GM04503 (cell line): ENCODE data around the gene NXN.
"Not testable (repeated sequence)": the region's sequence is repeated elsewhere in the genome, so short reads cannot be mapped to it uniquely, and the experiment has no call there.

ENCODE experiments used
- DNase-seq: peaks from one replicate; pipeline ENCODE4 v3.0.0-alpha.2; 2012; ENCODE audit warnings: low read depth

NXN gene

DNA sequence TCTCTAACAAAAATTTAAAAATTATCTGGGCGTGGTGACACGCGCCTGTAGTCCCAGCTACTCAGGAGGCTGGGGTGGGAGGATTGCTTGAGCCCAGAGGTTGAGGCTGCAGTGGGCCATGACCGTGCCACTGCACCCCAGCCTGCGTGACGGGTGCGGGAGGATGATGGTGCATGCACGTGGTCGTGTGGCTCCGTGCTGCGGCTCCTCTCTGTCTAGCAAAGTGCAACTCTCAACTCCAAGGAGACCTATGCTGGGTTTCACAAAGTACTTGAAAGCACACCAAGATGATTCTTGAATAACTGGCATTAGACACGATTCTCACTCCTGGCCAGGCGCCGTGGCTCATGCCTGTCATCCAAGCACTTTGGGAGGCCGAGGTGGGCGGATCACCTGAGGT is 25.8 kb downstream of the NXN start:
- DNase-seq = no peak

DNA sequence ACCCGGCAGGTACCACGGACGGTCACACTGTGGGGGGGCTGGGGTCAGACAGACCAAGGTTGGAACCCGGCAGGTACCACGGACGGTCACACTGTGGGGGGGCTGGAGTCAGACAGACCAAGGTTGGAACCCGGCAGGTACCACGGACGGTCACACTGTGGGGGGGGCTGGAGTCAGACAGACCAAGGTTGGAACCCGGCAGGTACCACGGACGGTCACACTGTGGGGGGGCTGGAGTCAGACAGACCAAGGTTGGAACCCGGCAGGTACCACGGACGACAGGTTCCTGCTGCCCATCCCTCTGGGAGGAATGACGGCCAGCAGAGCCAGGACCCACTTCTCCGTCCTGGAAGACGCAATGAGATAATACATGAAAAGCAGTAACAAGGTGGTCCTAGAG is 27.0 kb downstream of the NXN start:
- not testable (repeated sequence) for DNase-seq

DNA sequence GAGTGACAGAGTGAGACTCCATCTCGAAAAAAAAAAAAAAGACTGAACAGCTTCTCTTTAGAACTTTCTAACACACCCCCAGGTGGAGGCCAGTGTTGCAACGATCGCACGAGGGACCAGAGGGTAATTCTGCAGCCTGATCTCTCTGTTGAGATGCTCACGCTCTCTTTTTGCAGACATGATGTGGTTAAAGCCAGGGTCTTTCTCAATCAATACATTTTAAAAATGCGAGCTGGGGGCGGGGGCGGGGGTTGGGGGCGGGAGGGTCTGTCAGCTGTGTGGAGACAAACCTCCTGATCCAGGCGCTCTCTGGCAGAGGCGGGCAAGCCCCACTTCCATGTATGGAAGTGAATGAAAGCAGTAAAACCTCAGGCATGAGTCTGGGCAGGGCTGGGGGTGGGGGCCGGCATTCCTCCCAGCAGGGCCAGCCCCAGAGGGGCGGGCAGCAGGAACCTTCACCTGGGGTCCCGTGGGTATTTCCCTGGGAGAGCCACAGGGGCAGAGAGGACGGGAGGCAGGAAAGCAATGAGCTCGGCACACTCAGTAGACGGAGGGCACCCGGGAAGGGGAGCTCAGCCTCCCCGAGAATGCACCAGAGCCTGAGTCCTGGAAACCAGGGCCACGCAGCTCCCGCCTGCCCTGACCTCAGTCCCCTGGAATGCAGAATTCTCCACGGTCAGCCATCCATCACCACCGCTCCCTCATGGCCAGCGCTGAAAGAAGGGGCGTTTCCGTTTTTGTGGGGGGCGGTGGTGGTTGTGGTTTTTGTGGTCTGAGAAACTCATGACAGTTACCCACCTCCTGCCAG is 28.0 kb downstream of the NXN start:
- peak; percentile 86 for DNase-seq

DNA sequence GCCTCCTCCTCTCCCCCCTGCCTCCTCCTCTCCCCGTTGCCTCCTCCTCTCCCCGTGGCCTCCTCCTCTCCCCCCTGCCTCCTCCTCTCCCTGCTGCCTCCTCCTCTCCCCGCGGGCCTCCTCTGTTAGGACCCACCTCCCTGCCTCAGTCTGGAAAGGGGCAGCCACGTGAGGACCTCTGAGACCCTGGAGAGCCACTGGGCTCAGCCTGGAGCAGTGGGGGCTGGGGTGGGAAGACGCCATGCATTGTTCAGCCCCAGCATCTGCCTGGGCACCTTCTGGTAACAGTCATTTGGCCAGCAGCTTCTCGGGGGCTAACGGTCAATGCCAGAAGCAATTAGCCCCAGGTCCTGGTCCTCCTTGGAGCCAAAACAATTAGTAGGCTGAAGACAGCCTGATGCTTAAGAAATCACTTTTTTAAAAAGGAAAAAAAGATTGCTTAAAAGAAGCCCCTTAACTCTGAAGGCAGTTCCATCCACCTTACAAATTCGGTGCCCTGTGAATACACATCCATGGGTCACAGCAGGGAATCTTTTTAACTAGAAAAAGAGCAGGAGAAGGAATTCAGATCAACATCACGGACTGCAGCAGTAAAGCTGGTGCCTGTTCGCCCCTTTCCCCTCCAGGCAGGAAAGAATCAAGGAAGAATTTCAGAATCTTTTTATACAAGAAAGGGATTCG is 29.8 kb downstream of the NXN start:
- DNase-seq = no peak

DNA sequence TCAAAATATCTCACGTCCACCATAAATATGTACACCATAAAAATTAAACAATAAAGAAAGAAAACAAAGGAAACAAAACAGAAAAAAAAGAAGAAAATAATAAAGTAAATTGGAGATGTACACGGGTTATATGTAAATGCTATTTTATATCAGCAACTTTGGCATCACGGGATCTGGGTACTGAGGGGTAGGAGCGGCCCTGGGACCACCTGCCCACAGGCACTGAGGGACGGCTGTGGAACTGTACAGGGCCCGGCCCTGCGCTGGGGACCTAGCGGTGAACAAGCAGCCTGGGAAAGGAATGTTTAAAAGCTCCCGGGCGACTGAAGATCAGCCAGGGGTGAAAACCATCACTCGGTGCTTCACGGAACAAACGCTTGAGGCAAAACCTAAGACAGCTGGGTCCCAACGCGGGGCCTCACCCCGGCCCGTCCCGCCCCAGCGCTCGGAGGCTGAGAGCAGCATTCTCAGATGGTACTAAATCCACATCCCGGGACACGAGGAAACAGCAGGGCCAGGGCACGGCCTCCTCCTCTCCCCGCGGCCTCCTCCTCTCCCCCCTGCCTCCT is 31.2 kb downstream of the NXN start:
- no peak for DNase-seq

DNA sequence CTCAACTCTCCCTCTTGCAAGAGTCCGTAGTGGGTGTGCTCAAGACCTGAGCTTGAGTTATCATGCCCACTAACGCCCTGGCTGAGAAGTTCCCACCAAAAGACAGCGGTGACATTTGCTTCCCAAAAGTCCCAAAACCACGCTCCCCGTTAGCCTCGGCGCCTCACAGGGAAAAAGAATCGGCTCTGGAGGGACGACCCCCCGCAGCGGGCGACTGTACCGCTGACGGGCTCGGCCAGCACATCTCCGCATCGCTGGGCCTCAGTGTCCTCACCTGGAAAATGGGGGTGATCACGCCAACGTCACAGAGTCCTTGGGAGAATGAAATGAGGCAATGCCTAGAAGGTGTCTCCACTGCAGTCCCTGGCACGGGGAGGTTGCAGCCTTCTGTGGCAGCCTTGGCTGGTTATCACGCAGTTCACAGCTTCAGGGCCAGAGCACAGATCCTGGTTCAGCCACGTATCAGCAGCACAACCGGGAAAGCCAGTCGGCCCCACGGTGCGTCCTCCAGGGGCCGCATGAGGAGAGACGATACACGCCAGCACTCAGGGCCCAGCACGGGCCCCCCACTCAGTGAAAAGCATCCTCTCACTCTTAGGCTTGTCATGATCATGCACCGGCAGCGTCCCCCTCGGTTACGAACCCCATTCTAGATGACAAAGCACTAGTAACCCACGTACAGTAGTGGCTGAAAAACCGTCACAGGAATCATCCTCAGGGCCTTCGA is 32.9 kb downstream of the NXN start:
- DNase-seq = no peak

DNA sequence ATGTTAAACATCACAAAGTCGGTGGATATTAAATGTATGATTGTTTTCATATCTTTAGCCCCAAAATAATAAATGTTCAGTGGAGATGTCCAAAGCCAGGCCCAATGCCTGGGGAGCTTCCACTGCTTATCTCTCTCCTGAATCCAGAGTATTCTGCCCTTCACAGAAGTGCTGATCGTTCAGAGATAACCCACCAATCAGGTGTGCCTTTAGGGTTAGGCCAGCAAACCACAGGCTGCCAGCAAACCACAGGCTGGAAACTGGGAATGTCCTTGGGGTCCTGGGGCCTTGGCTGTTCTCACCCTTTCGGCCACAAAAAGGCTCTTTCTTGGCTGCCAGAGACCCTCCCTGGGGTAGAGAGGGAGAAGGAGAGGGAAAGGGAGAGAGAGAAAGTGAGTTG is 33.9 kb downstream of the NXN start:
- no peak for DNase-seq

DNA sequence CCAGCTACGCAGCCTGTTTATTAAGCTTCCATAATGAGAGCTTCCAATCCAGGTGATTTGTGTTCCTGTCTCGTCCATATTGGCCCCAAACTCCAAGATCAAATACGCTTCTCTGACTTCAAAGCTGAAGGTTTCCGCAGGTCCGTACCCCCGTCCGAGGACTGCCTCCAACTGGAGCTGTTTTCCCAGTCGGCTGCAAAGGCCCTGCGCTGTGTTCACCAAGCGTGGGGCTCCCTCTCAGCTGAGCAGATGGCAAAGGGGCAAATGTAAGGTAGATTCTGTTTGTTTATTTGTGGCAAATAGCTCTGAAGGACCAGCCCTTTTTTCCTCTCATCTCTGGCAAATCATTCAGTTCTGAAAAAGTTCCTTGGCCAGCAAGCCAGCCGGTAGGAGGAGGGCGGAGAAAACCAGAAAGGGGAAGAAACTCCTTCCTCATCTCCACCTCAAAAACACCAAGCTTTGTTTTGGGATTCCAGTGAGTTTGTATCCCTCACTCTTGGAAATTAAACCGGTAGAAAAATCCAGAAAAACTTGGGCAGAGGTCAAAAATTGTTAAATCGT is 35.2 kb downstream of the NXN start:
- no peak for DNase-seq

DNA sequence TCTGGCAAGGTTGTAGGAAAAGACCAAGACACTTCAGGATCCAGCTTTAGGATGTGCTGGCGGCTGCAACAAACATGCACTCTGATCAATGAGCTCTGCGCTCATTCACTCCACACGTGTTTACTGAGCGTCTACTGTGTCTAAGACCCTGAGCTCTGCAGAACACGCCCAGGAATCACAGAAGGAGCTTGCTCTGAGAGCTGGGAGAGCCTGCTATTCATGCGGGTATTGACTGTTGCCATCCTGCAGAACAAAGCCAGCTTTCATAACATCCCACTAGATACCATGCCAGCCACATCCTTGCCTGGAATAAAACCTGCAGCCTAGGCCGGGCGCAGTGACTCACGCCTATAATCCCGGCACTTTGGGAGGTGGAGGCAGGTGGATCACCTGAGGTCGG is 44.1 kb downstream of the NXN start:
- DNase-seq = no peak

DNA sequence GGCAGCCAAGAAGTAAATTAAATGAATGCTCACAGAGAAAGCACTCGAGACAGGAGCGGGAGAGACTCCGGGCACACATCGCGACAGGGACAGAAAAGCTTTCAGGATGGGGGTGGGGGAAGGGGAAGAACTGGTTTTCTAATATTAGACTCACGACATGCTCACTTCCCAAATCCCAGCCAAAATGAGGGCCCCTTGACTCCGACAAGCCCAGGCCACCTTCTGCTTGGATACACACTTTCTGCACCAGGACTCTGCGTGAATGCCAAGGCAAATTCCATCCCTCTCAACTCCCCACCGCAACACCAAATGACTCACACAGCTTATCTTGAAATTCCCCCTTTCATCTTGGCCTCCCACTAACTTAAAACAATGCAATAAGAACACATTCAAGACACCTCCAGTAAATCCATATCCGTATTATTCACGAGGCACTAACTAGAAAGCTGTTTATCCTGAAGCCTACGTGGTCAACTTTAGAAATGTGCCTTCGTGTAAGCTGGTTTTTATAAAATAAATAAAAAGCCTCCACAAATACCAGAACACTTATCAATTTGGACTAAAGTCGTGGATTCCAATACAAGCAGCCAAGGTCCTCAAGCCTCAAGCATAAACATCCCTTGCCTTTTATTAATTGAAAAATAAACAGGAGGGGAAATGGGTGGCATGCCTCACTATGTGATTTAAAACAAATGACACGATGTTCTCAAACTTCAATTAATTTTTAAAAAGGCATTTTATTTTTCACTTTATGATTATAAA is 46.1 kb downstream of the NXN start:
- DNase-seq = peak; percentile 85

DNA sequence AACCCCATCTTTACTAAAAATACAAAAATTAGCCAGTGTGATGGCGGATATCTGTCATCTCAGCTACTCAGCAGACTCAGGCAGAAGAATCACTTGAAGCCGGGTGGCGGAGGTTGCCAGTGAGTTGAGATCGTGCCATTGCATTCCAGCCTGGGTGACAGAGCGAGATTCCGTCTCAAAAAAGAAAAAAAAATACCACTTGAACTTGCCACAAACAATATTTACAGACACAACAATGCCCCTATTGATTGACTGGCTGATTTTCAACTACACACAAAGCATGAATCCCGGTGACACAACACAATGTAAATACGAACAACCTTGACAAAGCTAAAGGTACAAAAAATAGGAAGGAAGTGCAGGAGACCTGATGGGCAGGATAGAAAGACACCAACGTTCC is 49.3 kb downstream of the NXN start:
- DNase-seq = no peak

DNA sequence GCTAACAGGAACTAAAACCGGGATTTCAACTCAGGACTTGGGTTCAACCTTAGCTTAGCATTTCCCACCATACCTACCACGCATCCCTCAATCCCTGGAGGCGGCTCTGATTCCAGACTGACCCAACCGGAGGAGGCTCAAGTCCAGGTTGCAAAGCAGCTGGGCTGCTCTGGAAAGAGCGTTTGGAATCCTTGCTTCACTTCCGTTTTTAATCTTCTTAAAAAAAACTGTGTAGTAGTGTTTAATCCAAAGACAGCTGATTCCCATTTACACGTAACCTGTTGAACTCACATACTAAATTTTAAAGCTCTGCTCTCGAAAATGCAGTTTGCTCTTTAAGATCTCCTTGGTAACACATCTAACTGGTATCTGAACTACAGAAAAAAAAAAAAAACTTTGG is 50.0 kb downstream of the NXN start:
- DNase-seq = no peak

DNA sequence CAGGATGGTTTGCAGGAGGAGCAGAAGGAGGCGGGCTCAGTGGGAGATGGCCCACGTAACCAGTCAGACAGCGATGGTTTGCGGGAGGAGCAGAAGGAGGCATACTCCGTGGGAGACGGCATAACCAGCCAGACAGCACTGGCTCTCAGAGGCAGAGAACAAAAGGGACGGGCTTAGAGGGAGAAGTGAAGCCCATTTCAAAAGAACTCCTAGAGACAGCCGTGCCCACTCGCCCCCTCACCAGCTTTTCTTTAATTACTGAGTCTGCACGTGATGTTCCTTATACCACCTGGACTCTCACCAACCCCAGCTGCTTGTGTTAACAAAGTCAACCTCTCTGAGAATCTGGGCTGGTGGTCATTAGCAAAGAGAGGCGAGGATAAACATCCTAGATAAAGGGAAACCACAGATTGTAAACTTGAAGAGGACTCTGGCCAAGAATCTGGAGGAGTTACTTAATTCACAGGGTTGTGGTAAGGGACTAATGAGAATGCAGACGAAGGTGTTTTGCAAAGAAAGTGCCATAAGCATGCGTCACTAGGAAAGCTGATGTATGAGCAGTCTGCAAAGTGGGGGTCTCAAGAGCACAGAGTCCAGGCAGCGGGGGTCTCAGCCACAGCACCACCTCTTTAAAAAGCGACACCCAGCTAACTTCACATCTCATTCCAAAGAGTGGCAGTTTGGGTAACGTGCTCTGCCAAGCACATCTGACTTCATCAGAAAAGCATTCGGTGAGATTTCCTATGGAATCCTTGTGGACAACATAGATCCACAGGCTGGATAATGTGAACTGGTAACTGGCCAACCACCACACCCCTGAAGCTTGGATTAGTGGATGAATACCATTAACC is 51.7 kb downstream of the NXN start:
- DNase-seq = peak; percentile 98

DNA sequence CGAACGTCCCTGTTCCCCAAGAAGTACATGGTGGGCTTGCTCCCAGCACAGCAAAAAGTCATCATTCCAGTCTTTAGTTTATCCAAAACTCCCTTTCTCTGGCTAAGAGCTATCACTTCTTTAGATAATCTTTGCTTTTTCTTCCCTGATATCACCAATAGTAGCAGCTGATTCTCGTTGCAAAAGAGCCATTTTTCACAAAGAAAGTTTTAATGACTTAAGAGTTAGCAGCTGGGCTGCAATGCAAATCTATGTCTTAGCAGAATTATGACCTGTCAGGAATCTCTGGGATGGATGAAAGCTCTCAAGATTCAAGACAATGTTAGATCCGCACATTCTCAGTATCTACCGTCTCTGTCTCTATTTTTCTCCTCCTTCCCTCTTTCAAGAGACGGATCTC is 53.8 kb downstream of the NXN start:
- DNase-seq = no peak

DNA sequence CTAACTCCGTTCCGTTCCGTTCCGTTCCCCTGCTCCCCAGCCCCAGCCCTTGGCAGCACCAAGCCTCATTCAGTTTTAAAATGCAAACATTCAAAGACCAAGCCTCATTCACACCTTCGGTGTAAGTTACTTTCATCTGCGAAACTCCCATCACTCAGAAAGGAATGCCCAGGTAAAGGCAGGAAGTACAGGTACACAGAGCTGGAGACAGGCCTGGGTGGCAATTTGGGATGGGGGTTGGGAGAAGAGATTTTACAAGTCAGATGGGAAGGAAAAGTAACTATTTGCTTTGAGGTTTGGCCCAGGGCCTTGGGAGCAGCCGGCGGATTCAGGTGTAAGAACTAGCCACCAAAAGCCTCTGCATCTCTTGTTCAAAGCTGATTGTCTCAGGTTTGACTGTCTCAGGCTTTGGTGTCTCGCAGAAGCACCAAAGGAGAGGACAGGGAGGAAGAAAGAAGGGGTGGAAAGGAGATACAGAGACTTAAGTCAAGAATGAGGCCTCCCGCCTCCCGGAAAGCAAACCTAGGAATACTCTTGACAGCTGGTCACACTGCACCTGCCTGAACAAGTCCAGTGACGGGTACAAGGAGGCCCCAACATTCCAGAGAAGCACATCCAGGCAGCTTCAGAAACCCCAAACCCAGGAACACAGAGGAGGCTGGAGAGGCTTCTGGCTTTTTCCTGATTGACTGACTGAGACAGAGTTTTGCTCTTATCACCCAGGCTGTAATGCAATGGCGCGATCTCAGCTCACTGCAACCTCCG is 54.7 kb downstream of the NXN start:
- no peak for DNase-seq

DNA sequence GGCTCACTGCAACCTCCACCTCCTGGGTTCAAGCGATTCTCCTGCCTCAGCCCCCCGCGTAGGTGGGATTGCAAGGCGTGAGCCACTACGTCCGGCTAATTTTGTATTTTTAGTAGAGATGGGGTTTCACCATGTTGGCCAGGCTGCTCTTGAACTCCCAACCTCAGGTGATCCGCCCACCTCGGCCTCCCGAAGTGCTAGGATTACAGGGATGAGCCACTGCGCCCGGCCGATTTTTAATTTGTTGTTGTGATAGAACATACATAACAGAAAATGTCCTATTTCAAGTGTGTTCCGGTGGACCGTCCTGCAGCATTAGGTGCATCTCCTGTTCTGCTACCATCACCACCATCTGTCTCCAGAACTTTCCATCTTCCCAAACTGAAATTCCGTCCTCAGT is 55.3 kb downstream of the NXN start:
- DNase-seq = not testable (repeated sequence)

DNA sequence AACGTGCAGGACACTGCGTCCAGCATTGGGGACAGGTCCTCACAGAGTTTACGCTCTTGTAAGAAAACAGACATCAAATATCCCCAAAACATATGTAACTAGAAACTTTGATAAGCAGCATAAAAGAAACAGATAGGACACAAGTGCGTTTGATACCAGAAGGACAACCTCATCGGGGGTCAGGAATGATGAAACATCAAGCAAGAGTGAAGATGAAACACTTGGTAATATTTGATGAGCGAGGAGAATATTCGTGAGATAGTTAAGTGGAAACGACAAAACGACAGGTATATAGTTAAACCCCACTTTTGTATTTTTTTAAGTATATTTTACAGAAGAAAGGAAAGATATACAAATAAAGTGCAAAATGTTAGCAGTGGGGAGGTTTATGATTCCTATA is 55.9 kb downstream of the NXN start:
- no peak for DNase-seq

DNA sequence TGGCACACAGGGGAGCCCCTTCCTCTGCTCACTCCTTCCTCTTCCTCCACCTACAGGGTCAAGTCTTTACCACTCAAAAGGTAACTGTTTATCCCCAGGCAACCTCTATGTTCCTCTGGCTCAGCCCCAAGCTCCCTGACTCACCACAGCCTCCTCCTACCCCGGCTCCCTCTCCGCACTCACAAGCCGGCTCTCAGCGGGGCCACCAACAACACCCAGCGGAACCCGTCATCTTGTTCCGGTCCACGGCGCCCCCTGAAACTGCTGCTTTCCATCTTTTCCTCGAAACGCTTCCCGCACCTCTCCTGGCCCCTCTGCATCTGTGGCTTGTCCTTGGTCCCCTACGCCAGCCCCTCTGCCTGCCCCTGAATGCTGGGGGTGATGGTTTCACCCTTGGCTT is 58.4 kb downstream of the NXN start:
- no peak for DNase-seq

DNA sequence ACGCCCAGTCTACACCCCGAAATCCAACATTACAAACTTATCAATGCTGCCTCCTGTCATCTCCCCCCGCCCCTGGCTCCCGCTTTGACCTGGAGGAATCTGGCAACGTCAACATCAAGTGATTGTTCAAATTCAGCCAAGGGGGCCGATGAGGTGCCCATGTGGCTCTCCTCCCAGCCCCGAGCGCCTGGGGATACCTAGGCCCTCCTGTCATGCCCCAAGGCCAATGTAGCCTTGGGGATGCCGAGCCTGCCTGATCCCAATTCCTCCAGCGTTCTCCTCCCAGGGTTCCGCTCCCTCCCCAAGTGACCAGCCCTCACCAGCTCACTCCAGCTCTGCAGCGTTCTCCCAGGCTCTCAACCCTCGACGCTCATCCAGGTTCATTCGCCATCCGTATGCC is 59.4 kb downstream of the NXN start:
- no peak for DNase-seq
